Uterus (tissue), 2 donors: Measurements from ENCODE around the gene CP.

ENCODE experiments used
- CTCF ChIP-seq, 4 experiments: fragments of 200-600 bp in 2 of 4; fragments of 450-650 bp in 2 of 4; sonication (generic) in 2 of 4; IDR thresholded peaks; one replicate each; pipeline ENCODE4 v1.5.1; 2016 to 2019; ENCODE audit warnings: antibody characterized with exemption in 4 of 4, mild to moderate bottlenecking in 2 of 4, moderate library complexity in 1 of 4
- POLR2A ChIP-seq, 2 donors: fragments of 450-650 bp; IDR thresholded peaks; one replicate each; pipeline ENCODE4 v1.6.1; 2016; ENCODE audit warnings: antibody characterized with exemption in 2 of 2, mild to moderate bottlenecking in 1 of 2, moderate library complexity in 1 of 2

GRCh38 chr3:149209431-149209830 lies 12.2 kb downstream of the CP start:
- TF ChIP-seq CTCF (IDR thresholded peaks at IDR 0.05) (no peak), POLR2A (IDR thresholded peaks at IDR 0.05) (no peak)
